Measurements from ENCODE around the gene TOB2.
"Not testable (repeated sequence)": the region's sequence is repeated elsewhere in the genome, so short reads cannot be mapped to it uniquely, and the experiment has no call there.

Gene TOB2

GRCh38 chr22:41459431-41459830 is 12.8 kb upstream of the TOB2 start:
- FAIRE-seq: no peak

GRCh38 chr22:41458161-41458728 is 11.6 kb upstream of the TOB2 start:
- TF ChIP-seq POLR2A (IDR thresholded peaks at IDR 0.05; ENCODE audit: low read depth, low read length) (0 out of 2 replicates have a peak, but pooled peaks have one; percentile 1), POLR2AphosphoS5 (IDR thresholded peaks at IDR 0.05; ENCODE audit: low read depth, low read length) (no peak; the same call in 1 of the 2 replicates)
- FAIRE-seq (no peak), DNase-seq (ENCODE audit: insufficient read length) (no peak)

More at GRCh38 chr22:41459431-41459830, 12.8 kb upstream of the TOB2 start:
- DNase-seq (ENCODE audit: insufficient read length): no peak
- TF ChIP-seq POLR2AphosphoS5 (IDR thresholded peaks at IDR 0.05; ENCODE audit: low read depth, low read length): no peak
- TF ChIP-seq TAF1 (IDR thresholded peaks at IDR 0.05; ENCODE audit: borderline replicate concordance, low read depth, low read length): no peak
- TF ChIP-seq POLR2A (IDR thresholded peaks at IDR 0.05; ENCODE audit: low read depth, low read length): no peak

DNA sequence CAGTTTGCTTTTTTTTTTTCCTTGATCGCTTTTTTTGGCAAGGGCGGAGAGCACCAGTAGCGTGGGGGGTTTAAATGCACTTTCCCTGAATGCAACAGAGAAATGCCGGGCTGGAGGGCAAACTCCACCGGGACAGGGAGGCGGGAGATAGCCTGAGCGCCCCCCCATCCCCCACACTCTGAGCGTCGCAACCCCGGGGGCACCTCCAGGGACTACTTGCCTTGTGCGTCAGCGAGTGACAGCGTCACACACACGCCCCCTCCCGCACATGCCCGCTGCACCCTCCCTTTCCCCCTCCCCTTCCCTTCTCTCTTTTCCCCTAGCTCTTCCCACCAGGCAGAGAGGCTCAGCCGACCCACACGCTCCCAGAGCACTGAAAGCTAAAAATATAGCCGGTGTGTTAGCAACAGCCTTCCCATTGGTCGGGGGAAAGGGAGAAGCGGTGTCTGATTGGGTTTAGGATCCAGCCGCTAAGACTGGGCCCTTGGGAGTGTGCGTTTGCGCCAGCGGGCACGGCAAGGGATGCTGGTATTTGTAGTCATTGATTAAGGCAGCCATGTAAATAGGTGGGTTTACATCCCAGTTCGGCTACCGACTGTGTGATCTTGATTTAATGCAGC is 1.7 kb upstream of the TOB2 start:
- DNase-seq (ENCODE audit: insufficient read length): peak; percentile 73
- peak; percentile 100 for FAIRE-seq
- TF ChIP-seq POLR2A (IDR thresholded peaks at IDR 0.05; ENCODE audit: low read depth, low read length) (no peak), POLR2AphosphoS5 (IDR thresholded peaks at IDR 0.05; ENCODE audit: low read depth, low read length) (no peak), TAF1 (IDR thresholded peaks at IDR 0.05; ENCODE audit: borderline replicate concordance, low read depth, low read length) (no peak)

GRCh38 chr22:41447435-41448188 is 1.0 kb upstream of the TOB2 start:
- DNase-seq (ENCODE audit: insufficient read length) (no peak), FAIRE-seq (peak; percentile 76)
- no peak for TF ChIP-seq POLR2A (IDR thresholded peaks at IDR 0.05; ENCODE audit: low read depth, low read length)
- TF ChIP-seq TAF1 (IDR thresholded peaks at IDR 0.05; ENCODE audit: borderline replicate concordance, low read depth, low read length): peak; percentile 72
- TF ChIP-seq POLR2AphosphoS5 (IDR thresholded peaks at IDR 0.05; ENCODE audit: low read depth, low read length): no peak

DNA sequence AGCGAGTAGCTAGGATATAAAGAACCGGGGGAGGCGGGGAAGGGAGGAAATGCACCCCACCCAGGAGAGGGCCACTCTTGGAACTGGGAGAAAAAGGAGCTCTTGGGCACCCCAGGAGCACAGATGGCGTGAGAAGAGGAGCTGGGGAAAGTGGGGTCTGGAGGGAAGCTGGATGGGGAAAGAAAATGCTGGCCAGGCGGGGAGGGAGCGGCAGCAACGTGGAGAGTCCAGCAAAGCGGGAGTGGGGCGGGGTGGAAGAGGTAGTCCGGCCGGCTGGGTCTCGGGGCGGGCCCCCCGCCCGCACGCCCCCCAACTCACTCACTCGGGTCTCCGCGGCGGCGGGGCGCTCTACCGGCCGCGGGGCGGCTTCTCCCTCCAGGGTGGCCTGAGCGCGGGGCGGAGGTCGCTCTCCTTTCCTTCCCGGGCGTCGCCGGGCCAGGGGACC is 522 bp downstream of the TOB2 start:
- DNase-seq (ENCODE audit: insufficient read length): no peak
- no peak for FAIRE-seq
- TF ChIP-seq POLR2A (IDR thresholded peaks at IDR 0.05; ENCODE audit: low read depth, low read length) (no peak), TAF1 (IDR thresholded peaks at IDR 0.05; ENCODE audit: borderline replicate concordance, low read depth, low read length) (no peak), POLR2AphosphoS5 (IDR thresholded peaks at IDR 0.05; ENCODE audit: low read depth, low read length) (no peak)

DNA sequence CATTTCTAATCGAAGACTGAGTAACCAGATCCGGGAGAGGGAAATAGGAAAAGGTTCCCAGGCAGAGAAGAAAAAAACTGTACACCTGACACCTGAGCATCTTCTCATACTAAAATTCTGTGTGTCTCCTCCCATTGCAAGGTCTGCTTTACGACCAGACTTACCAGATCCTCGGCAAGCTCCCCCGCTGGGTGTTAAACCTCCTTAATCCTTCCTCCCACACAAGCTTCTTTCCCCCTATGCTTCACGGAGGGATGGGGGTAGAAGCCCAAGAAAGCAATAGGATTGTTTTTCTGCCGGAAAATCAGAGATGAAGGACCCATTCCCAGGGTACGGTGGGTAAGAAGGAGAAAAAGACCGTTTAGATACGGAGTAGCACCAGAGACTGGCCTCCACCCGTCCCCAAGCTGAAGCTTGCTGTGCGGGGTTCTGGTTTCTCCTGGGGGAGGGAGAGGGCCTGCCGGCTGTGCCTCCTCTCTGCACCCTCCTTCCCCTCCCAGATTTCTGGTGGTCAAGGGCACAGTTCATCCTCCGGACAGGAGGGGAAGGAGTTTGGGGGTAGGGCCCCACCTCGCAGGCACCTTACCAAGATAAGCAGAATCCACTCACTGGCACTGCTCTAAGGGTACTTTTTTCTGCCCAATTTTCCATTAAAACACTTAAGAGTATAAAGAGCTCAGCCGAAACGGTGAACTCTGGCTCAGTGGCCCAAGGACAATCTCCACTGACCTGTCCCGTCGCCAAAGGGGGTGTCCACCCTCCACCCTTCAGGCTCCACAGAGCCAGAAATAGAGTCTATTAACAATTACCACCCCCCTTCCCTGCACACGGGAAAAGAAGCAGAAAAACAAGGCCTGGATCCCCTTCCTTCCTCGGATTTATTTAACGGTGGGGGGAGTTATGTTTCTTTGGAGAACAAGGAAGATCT is 1.2 kb downstream of the TOB2 start:
- FAIRE-seq: peak; percentile 38
- TF ChIP-seq POLR2A (IDR thresholded peaks at IDR 0.05; ENCODE audit: low read depth, low read length) (no peak), TAF1 (IDR thresholded peaks at IDR 0.05; ENCODE audit: borderline replicate concordance, low read depth, low read length) (0 out of 2 replicates have a peak, but pooled peaks have one; percentile 22), POLR2AphosphoS5 (IDR thresholded peaks at IDR 0.05; ENCODE audit: low read depth, low read length) (no peak)
- DNase-seq (ENCODE audit: insufficient read length): no peak

- DNase-seq (ENCODE audit: insufficient read length) (peak; percentile 68), FAIRE-seq (peak; percentile 100)
- TF ChIP-seq POLR2A (IDR thresholded peaks at IDR 0.05; ENCODE audit: low read depth, low read length) (no peak), POLR2AphosphoS5 (IDR thresholded peaks at IDR 0.05; ENCODE audit: low read depth, low read length) (no peak), TAF1 (IDR thresholded peaks at IDR 0.05; ENCODE audit: borderline replicate concordance, low read depth, low read length) (no peak)
Observed at GRCh38 chr22:41444360-41445128, 2.1 kb downstream of the TOB2 start.

GRCh38 chr22:41442240-41442792 is 4.3 kb downstream of the TOB2 start:
- no peak for FAIRE-seq
- no peak for DNase-seq (ENCODE audit: insufficient read length)
- TF ChIP-seq POLR2AphosphoS5 (IDR thresholded peaks at IDR 0.05; ENCODE audit: low read depth, low read length): no peak
- no peak for TF ChIP-seq POLR2A (IDR thresholded peaks at IDR 0.05; ENCODE audit: low read depth, low read length)
- no peak for TF ChIP-seq TAF1 (IDR thresholded peaks at IDR 0.05; ENCODE audit: borderline replicate concordance, low read depth, low read length)

- not testable (repeated sequence) for DNase-seq (ENCODE audit: insufficient read length); FAIRE-seq
Observed at GRCh38 chr22:41440511-41440910, 6.1 kb downstream of the TOB2 start.

DNA sequence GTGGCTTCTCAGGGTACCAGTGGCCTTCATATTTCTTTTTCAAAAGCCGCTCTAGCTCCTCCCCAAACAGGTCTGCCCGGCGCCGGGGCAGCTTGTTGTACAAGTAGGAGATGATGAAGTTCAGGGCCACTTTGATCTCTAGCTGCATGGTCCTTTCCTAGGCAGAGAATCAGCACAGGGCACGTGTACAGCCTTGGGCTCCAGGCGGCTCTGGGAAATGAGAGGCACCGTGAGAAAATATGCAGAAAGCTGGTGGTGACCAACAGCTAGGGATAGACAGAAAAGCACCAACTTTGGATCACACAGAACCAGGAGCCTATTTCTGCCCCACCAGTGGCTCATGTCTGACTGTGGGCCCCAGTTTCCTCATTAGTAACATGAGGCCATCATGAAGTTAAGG is 9.4 kb downstream of the TOB2 start:
- TF ChIP-seq TAF1 (IDR thresholded peaks at IDR 0.05; ENCODE audit: borderline replicate concordance, low read depth, low read length): no peak
- TF ChIP-seq POLR2AphosphoS5 (IDR thresholded peaks at IDR 0.05; ENCODE audit: low read depth, low read length): no peak
- no peak for TF ChIP-seq POLR2A (IDR thresholded peaks at IDR 0.05; ENCODE audit: low read depth, low read length)
- FAIRE-seq (no peak), DNase-seq (ENCODE audit: insufficient read length) (no peak)
